Stimulated activated CD4-positive, alpha-beta T cell treated with anti-CD3 and anti-CD28 coated beads, Interleukin-1b, Interleukin-23, amount 100 ng/mL, for 4 hours (primary cell): ENCODE data around the gene STRIP2.
A peak's percentile ranks its signal among the peaks of the same experiment; 100 is the strongest.
"Not testable (repeated sequence)": the region's sequence is repeated elsewhere in the genome, so short reads cannot be mapped to it uniquely, and the experiment has no call there.

Experiments
- DNase-seq, 2 donors: peaks; one replicate each; pipeline ENCODE4 v3.0.0-alpha.2; 2020; ENCODE audit warnings: low read depth in 2 of 2

The STRIP2 gene, protein sequence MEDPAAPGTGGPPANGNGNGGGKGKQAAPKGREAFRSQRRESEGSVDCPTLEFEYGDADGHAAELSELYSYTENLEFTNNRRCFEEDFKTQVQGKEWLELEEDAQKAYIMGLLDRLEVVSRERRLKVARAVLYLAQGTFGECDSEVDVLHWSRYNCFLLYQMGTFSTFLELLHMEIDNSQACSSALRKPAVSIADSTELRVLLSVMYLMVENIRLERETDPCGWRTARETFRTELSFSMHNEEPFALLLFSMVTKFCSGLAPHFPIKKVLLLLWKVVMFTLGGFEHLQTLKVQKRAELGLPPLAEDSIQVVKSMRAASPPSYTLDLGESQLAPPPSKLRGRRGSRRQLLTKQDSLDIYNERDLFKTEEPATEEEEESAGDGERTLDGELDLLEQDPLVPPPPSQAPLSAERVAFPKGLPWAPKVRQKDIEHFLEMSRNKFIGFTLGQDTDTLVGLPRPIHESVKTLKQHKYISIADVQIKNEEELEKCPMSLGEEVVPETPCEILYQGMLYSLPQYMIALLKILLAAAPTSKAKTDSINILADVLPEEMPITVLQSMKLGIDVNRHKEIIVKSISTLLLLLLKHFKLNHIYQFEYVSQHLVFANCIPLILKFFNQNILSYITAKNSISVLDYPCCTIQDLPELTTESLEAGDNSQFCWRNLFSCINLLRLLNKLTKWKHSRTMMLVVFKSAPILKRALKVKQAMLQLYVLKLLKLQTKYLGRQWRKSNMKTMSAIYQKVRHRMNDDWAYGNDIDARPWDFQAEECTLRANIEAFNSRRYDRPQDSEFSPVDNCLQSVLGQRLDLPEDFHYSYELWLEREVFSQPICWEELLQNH

GRCh38 chr7:129433847-129434674, at the start of gene STRIP2:
Gene STRIP2, plus strand, starts transcription at chr7:129434432. Its CDS starts 41 bp downstream, at chr7:129434473.
- DNase-seq, result peak; percentile 79 to 96

DNA sequence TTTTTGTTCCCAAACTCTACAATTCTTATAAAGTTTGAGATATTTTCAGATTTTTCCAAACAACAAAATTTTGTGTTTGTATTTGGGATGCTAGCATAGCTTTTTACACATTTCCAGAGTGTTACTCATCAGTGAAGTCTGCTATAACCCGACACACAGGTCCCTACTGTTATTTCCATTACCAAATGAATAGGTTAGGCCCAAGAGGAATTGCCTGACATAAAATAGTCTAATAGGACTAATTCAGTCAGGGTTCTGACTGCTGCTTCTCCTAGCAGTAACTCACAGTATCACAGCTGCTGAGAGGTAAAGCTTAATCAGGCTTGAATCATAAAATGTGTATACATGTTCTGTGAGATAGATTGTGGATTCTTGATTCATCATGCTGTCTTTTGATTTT, 49.1 kb upstream of the STRIP2 start:
- DNase-seq, result no peak

DNA sequence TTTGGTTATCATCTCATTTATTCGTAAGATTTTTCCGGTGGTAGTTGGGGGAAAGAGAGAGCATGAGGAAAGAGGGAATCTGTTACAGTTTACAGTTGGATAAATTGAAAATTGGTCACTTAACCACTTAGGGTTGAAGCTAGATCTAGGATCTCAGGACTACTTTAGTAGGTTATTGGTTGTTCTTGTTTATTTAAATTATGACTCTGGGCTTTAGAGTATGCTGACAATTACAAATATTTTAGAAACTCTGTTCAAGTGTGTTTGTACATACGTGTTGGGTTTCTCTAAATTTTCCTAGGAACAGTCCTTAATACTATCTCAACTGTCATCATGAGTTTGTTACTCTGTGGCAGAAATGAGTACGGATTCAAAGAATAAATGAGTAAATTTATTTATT, 48.6 kb upstream of the STRIP2 start:
- DNase-seq, result no peak

- no peak for DNase-seq
These were observed 47.7 kb upstream of the STRIP2 start for GRCh38 chr7:129386506-129386905.

- no peak for DNase-seq
These were observed 46.7 kb upstream of the STRIP2 start for GRCh38 chr7:129387537-129387936.

DNA sequence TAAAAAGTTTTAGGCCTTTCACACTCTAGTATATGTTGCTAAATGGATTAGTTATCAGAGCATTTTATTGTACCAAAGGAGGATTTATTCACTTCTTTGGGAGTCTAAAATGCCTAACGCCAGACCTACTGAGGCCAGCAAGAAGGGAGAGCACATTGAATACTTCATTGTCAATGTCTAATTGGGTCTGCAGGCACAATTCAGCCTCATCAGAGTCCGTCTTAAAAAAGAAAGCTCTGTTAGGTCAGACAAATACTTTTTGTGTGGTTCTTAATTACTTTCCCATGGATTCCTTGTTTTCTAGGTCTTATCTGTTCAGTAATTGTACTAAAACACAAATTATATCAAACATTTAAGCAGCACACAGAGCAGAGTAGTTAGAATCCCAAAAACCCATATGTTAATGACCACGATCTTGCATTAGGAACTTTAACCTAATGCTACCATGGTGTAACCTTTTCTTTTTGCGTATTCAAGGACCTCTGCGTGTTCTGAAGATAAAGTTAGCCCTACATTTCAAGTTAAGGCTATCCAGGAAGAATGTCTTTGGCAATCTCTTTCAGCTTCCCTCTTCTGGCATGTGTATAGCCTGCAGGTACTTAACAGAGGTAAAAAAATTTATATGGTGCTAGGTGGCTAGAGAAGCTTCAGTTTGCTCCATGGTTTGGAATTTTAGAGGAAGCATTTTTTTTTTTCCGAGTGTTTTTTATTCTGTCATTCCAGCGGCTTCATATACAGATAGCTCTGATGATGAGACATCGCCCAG, 45.7 kb upstream of the STRIP2 start:
- DNase-seq, result no peak

DNA sequence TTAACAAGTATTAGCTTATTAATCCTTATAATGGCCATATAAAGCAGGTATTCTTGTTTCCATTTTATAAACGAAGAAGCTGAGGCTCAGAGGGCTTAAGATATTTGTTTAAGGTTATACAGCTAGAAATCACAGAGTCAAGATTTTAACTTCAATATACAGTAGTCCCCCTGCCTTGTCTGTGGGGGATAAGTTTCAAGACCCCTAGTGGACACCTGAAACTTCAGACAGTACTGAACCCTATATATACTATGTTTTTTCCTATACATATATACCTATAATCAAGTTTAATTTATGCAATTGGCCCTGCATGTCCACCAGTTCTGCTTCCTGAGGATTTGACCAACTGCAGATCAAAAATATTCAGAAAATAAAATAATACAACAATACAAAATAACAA, 44.4 kb upstream of the STRIP2 start:
- DNase-seq, result no peak

DNA sequence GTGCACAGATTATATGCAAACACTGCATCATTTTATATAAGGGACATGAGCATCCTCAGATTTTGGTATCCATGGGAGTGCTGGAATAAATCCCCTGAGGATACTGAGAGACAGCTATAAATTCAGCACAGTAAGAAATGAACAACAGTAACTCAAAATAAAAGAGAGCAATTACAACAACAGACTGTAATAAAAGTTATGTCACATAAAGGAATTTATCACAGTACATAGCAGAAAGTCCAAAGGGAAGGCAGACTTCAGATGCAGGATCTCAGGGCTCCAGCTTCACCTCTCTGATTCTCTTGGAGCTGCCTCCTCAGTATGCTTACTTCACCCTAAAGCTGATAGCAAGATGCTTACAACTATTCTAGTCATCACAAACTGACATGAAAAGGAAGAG, 43.9 kb upstream of the STRIP2 start:
- DNase-seq, result no peak

DNA sequence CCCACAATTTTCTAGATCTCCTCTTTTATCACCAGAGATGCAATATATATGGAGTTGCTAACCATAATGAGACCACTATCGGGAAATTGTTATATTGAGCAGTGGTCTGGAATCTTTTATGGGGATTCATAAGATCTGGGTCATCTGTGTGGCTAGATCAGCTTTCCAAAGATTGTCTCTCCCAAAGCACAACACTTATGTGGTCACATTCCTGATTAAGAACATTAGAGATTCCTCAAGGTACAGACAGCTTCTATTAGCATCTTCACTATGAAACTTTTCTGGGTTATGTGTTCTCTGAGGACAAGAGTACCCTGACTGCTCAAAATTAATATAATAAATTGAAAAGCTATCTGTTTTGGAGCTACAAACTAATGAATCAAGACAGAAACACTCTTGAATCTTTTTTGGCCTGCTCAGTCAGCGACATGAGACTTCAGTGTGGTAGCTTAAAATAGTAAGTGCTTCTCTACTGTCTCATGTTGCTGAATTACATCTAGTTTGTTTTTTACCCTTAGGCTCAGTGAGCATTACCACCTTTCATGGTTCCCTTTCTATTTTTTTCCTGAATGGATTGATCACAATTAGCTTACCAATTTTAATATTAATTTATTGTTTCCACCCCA, 42.6 kb upstream of the STRIP2 start:
- no peak for DNase-seq

- no peak for DNase-seq
These were observed 41.0 kb upstream of the STRIP2 start for GRCh38 chr7:129393255-129393654.

- DNase-seq, result no peak
These were observed 40.1 kb upstream of the STRIP2 start for GRCh38 chr7:129394101-129394500.

DNA sequence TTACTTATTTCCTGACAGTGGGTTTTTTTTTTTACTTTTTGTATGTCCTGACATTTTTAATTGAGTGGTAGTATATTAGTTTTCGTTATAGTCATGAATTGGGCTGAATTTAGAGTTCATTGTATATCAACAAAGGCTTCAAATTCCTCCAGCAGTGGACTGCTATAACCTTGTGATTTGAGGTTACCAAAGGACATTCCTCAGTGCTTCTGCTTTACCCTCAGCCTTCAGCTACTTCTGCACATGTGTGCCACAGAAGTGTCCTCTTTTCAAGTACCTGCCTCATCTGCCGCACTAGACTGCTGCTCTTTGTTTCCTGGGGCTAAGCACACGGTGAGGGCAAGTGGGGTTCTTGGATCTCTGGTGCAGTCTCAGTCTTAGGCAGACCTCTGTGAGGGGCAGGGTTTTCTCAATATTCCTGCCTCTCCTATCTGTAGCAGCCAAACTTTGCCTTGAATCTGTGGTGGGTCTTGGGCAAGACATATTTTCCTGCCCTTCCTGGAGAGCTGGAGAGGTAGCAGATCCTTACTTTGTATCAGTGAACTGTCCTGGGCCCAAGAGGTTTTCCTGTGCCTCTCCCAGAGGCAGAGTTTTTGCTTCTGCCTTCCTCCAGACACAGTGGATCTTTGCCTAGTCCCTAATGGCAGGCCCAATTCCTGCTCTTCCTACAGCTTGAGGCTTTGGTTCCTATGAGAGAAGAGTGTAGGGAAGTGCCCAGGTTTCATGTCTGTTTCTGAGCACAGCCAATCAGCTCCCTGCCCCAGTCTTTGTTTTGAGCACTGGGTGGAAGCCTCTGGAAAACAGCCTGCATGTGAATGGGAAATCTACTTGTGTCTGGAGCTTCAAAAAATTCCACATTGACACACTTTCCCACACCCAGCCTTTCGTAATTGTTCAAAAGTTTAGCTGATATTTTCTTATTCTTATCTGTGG, 39.0 kb upstream of the STRIP2 start:
- no peak for DNase-seq

- DNase-seq, result no peak
These were observed 32.8 kb upstream of the STRIP2 start for GRCh38 chr7:129401228-129401966.

GRCh38 chr7:129401967-129402860, 32.0 kb upstream of the STRIP2 start:
- DNase-seq, result peak in 1 of 2 donors; percentile 1

GRCh38 chr7:129405527-129405926, 28.7 kb upstream of the STRIP2 start:
- no peak for DNase-seq

- not testable (repeated sequence) for DNase-seq
These were observed 24.0 kb upstream of the STRIP2 start for GRCh38 chr7:129410238-129410637.

DNA sequence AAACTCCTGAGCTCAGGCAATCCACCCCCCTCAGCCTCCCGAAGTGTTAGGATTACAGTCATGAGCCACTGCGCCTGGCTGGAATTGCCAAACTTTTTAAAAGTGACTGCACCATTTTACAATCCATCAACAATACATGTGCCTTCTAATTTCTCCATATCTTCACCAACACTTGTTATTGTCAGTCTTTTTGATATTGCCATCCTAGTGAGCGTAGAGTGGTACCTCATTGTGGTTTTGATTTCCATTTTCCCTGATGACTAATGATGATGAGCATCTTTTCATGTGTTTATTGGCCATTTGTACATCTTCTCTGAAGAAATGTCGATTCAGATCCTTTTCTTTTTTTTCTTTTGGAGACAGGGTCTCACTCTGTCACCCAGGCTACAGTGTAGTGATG, 21.7 kb upstream of the STRIP2 start:
- DNase-seq, result no peak

DNA sequence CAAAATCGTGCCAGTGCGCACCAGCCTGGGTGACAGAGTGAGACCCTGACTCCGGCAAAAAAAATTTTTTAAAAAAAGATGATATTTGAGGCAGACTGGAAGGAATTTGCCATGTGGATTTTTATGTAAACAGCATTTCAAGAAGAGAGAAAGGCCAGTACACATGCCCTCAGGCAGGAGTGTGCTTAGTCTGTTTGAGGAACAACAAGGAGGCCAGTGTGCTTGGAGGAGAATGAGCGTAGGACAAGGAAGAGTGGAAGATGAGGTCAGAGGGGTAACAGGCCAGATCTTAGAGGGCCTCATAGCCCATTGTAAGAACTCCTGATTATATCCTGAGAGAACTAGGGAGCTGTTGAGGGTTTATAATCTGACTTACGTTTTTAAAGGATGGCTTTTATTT, 17.2 kb upstream of the STRIP2 start:
- no peak for DNase-seq
